ENCODE data around the gene PLXNA1.

PLXNA1 gene

DNA sequence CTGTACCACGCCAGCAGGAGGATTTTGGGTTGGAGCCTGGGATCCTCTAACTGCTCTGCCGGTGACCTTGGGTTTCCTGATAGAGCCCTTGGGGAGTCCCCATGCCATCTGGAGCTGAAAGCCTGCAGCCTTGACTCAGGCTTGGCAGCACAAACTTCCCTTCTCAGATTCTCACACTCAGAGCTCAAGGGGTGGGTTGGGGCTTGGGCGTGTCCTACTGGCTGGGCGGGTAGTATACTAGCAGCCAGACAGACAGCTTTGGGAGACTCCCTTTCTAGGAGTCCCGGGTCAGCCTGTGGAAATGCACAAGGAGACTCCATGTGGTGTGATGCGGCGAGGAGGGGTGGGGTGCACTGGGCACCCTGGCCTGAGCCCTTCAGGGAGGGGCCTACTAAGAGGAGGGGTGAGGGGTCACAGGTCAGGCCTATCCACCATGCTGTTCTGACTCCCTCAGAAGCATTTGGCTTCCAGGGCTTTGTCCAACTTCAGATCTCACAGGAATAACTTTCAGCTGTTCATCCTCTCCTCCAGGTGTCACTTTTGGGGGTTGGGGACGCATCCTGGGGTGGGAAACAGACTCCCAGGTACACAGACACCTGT lies 21.6 kb upstream of the PLXNA1 start:
- Histone ChIP-seq H3K36me3 (ENCODE audit: control insufficient read depth in 1 of 2, insufficient read depth in 2 of 2, low read length in 2 of 2) (no peaks in the 10 kb centered on the region), H3K27ac (ENCODE audit: low read length) (peak overlapping the region; percentile 8), H3K4me1 (ENCODE audit: control insufficient read depth in 1 of 2, insufficient read depth in 2 of 2, low read length in 2 of 2) (no peaks in the 10 kb centered on the region), H3K27me3 (ENCODE audit: low read depth, low read length) (no peaks in the 10 kb centered on the region), H3K9me3 (ENCODE audit: control insufficient read depth in 1 of 2, low read length in 2 of 2) (no peaks in the 10 kb centered on the region), H3K4me3 (ENCODE audit: low read depth in 1 of 2, low read length in 2 of 2) (no peak overlapping the region)

DNA sequence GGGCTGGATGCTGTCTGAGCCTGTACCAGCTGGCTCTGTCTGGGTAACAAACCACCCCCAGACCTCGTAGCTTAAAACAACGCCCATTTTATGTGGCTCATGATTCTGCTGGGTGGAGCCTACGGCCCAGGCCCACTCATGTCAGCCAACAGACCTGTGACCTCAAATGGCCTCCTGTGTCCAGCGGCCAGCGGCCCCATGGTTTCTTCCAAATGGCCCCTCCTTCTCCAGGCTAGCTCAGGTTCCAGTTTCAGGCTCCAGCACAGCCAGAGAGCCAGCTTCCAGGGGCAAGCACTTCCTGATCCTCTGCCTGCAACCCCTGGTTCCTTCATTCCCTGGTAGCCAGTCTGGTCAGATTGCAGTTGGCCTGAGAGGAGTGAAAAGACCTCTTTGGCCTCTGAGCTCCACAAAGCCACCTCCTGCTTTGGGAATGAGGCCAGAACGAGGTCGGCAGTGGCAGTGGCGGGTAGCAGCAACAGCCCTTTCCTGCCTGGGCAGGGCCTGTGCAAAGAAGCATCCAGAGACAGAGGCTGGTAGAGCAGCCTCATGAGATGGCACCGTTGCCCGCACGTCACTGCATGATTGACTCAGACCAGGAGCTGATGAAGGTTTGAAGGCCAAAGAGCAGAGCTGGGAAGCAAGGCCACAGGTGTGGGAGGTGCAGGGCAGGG lies 21.0 kb upstream of the PLXNA1 start:
- H3K27me3 ChIP-seq (ENCODE audit: low read depth, low read length), result no peaks in the 10 kb centered on the region
- peak overlapping the region; percentile 8 for H3K27ac ChIP-seq (ENCODE audit: low read length)
- H3K4me1 ChIP-seq (ENCODE audit: control insufficient read depth in 1 of 2, insufficient read depth in 2 of 2, low read length in 2 of 2), result no peaks in the 10 kb centered on the region
- H3K9me3 ChIP-seq (ENCODE audit: control insufficient read depth in 1 of 2, low read length in 2 of 2), result no peaks in the 10 kb centered on the region
- no peak overlapping the region for H3K4me3 ChIP-seq (ENCODE audit: low read depth in 1 of 2, low read length in 2 of 2)
- H3K36me3 ChIP-seq (ENCODE audit: control insufficient read depth in 1 of 2, insufficient read depth in 2 of 2, low read length in 2 of 2), result no peaks in the 10 kb centered on the region

DNA sequence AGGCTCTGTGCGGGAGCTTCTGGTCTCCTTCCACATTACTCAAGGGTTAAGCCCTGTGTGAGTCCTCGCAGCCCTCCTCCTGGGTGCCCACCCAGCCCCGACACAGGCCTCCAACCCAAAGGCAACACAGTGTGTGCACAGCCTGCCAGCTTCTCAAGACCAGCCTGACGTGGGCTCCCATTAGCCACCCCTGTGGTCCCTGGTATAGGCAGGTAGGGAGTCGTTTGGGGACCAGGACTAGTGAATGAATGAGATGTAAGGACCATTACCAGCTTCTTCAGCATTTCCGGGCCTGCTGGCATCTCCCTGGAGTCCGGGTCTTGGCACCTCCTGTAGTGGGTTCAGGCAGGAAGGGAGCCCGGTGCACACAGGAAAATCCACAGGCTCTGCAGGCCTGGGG lies 20.2 kb upstream of the PLXNA1 start:
- no peaks in the 10 kb centered on the region for H3K36me3 ChIP-seq (ENCODE audit: control insufficient read depth in 1 of 2, insufficient read depth in 2 of 2, low read length in 2 of 2)
- no peaks in the 10 kb centered on the region for H3K4me1 ChIP-seq (ENCODE audit: control insufficient read depth in 1 of 2, insufficient read depth in 2 of 2, low read length in 2 of 2)
- no peak overlapping the region for H3K27ac ChIP-seq (ENCODE audit: low read length)
- H3K27me3 ChIP-seq (ENCODE audit: low read depth, low read length), result no peaks in the 10 kb centered on the region
- no peak overlapping the region for H3K4me3 ChIP-seq (ENCODE audit: low read depth in 1 of 2, low read length in 2 of 2)
- H3K9me3 ChIP-seq (ENCODE audit: control insufficient read depth in 1 of 2, low read length in 2 of 2), result no peaks in the 10 kb centered on the region

DNA sequence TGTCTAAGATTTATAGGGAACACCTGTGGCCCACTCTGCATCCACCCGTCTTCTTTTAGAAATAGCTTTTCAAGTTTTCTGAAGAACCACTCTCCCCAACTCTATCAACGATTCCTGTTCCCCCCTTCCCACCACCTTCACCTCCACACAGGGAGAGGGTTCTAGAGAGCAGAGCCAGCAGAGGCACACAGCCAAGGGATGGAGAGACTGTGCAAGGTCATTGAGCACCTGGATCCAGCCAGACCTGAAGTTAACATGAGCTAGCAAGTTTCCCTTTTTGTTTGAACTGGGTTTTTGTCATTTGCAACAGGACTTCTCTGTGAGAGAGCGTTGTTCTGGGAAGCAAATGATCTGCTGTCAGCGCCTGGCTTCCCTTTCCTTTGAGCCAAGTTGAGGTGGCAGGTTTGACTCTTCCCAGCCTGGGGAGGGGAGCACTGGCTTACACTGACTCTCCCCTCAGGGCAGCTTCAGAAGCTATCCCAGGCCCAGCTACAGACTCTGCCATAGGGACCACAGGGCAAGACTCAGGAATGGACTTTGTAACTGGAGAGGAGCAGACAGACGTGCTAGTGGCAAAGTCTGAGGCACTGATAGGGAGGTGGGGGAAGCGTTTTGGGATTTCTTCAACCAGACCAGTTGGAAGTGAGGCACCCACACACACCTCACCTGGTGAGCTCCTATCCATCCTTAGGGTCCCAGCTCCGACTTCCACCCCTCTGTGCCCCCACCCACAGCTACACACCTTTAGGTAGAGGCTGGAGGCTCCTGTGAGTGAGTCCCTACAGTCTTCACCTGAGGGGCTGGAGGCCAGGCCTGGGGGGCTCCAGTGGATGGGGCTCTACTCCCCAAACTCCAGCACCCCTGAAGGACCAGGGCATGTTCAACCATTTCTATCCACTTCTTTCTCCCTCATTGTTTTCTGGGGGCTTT lies 19.4 kb upstream of the PLXNA1 start:
- Histone ChIP-seq H3K4me1 (ENCODE audit: control insufficient read depth in 1 of 2, insufficient read depth in 2 of 2, low read length in 2 of 2) (no peaks in the 10 kb centered on the region), H3K27me3 (ENCODE audit: low read depth, low read length) (no peaks in the 10 kb centered on the region), H3K4me3 (ENCODE audit: low read depth in 1 of 2, low read length in 2 of 2) (no peak overlapping the region)

DNA sequence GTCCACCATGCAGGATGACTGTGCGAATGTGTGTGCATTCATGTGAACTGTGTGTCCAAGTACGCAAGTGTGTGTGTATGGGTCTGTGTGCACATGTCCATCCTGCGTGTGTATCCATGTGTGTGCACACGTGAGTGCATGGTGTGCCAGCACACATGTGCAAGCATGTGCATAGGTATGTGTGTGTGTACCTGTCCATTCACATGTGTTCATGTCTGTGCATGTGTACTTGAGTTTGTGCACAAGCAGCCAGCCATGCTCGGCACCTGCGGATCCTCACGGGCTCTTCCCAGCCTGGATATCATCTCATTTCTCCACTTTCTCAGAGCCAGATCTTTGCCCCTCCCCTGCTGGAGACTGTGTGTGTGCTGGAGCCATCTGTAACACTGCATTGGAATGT lies 18.7 kb upstream of the PLXNA1 start:
- no peaks in the 10 kb centered on the region for H3K4me1 ChIP-seq (ENCODE audit: control insufficient read depth in 1 of 2, insufficient read depth in 2 of 2, low read length in 2 of 2)
- no peaks in the 10 kb centered on the region for H3K9me3 ChIP-seq (ENCODE audit: control insufficient read depth in 1 of 2, low read length in 2 of 2)
- no peaks in the 10 kb centered on the region for H3K27me3 ChIP-seq (ENCODE audit: low read depth, low read length)
- no peak overlapping the region for H3K4me3 ChIP-seq (ENCODE audit: low read depth in 1 of 2, low read length in 2 of 2)
- H3K27ac ChIP-seq (ENCODE audit: low read length), result no peak overlapping the region
- H3K36me3 ChIP-seq (ENCODE audit: control insufficient read depth in 1 of 2, insufficient read depth in 2 of 2, low read length in 2 of 2), result no peaks in the 10 kb centered on the region

More for the DNA sequence above, 19.4 kb upstream of the PLXNA1 start:
- Histone ChIP-seq H3K36me3 (ENCODE audit: control insufficient read depth in 1 of 2, insufficient read depth in 2 of 2, low read length in 2 of 2) (no peaks in the 10 kb centered on the region), H3K27ac (ENCODE audit: low read length) (no peak overlapping the region), H3K9me3 (ENCODE audit: control insufficient read depth in 1 of 2, low read length in 2 of 2) (no peaks in the 10 kb centered on the region)

DNA sequence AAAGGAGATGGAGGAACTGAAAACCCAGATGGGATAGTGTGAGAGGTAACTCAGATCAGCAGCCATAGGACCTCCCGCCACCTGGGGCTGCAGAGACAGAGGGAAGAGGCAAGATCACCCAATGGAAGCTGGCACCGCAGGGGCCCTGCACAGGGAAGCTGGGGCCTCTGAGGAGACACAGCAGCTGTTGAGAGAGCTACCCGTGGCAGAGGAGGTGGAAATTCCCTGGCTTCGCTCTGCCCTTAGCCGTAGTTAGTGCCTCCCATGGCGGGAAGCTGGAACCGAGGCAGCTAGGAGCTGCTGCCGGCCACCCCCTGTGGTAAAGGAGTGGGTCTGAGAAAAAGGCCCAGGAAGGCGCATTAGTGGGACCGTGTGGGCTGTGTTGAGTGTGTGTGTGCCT lies 18.0 kb upstream of the PLXNA1 start:
- Histone ChIP-seq H3K4me1 (ENCODE audit: control insufficient read depth in 1 of 2, insufficient read depth in 2 of 2, low read length in 2 of 2) (no peaks in the 10 kb centered on the region), H3K27me3 (ENCODE audit: low read depth, low read length) (no peaks in the 10 kb centered on the region), H3K4me3 (ENCODE audit: low read depth in 1 of 2, low read length in 2 of 2) (no peak overlapping the region), H3K27ac (ENCODE audit: low read length) (no peak overlapping the region), H3K9me3 (ENCODE audit: control insufficient read depth in 1 of 2, low read length in 2 of 2) (no peaks in the 10 kb centered on the region), H3K36me3 (ENCODE audit: control insufficient read depth in 1 of 2, insufficient read depth in 2 of 2, low read length in 2 of 2) (no peaks in the 10 kb centered on the region)

DNA sequence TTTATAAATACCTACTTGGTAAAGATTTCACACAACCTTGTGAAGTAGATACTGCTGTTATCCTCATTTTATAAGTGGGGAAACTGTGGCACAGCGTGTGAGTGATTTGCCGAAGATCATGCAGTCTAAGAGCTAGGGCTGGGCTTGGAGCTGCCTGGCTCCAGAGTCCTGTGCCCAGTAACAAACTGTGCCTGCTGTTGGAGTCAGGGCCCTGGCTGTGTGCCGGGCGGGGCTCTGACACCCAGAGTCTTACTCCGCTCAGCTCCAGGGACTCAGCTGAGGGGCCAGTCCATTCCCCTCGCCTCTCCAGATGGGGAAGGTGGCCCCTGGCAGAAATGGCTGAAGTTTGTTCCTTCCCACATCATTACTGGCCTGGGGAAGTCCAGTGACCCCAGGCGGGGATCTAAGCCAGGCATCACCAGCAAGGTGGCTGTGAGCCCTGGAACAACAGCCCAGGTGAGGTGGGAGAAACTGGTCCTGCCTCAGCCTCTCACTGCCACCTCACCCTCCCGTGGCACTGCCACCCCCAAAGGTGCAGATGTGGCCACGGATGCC lies 17.3 kb upstream of the PLXNA1 start:
- H3K27ac ChIP-seq (ENCODE audit: low read length), result no peak overlapping the region
- no peaks in the 10 kb centered on the region for H3K27me3 ChIP-seq (ENCODE audit: low read depth, low read length)
- H3K4me1 ChIP-seq (ENCODE audit: control insufficient read depth in 1 of 2, insufficient read depth in 2 of 2, low read length in 2 of 2), result no peaks in the 10 kb centered on the region
- H3K4me3 ChIP-seq (ENCODE audit: low read depth in 1 of 2, low read length in 2 of 2), result no peak overlapping the region
- no peaks in the 10 kb centered on the region for H3K36me3 ChIP-seq (ENCODE audit: control insufficient read depth in 1 of 2, insufficient read depth in 2 of 2, low read length in 2 of 2)
- H3K9me3 ChIP-seq (ENCODE audit: control insufficient read depth in 1 of 2, low read length in 2 of 2), result no peaks in the 10 kb centered on the region

DNA sequence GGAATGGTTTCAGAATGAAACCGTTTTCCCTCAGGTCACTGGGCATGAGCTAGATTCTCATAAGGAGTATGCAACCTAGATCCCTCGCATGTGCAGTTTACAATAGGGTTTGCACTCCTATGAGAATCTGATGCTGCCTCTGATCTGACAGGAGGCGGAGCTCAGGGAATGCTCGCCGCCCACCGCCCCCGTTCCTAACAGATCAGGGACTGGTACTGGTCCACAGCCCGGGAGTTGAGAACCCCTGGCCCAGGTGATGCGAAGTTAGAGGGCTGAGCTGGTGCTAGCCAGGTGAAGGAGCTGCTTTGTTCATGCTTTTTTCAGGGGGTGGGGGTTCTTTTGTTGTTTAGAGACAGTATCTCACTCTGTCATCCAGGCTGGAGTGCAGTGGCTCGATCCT lies 15.5 kb upstream of the PLXNA1 start:
- Histone ChIP-seq H3K36me3 (ENCODE audit: control insufficient read depth in 1 of 2, insufficient read depth in 2 of 2, low read length in 2 of 2) (no peaks in the 10 kb centered on the region), H3K4me1 (ENCODE audit: control insufficient read depth in 1 of 2, insufficient read depth in 2 of 2, low read length in 2 of 2) (no peaks in the 10 kb centered on the region), H3K9me3 (ENCODE audit: control insufficient read depth in 1 of 2, low read length in 2 of 2) (no peaks in the 10 kb centered on the region), H3K27ac (ENCODE audit: low read length) (no peak overlapping the region), H3K27me3 (ENCODE audit: low read depth, low read length) (no peaks in the 10 kb centered on the region), H3K4me3 (ENCODE audit: low read depth in 1 of 2, low read length in 2 of 2) (no peak overlapping the region)

DNA sequence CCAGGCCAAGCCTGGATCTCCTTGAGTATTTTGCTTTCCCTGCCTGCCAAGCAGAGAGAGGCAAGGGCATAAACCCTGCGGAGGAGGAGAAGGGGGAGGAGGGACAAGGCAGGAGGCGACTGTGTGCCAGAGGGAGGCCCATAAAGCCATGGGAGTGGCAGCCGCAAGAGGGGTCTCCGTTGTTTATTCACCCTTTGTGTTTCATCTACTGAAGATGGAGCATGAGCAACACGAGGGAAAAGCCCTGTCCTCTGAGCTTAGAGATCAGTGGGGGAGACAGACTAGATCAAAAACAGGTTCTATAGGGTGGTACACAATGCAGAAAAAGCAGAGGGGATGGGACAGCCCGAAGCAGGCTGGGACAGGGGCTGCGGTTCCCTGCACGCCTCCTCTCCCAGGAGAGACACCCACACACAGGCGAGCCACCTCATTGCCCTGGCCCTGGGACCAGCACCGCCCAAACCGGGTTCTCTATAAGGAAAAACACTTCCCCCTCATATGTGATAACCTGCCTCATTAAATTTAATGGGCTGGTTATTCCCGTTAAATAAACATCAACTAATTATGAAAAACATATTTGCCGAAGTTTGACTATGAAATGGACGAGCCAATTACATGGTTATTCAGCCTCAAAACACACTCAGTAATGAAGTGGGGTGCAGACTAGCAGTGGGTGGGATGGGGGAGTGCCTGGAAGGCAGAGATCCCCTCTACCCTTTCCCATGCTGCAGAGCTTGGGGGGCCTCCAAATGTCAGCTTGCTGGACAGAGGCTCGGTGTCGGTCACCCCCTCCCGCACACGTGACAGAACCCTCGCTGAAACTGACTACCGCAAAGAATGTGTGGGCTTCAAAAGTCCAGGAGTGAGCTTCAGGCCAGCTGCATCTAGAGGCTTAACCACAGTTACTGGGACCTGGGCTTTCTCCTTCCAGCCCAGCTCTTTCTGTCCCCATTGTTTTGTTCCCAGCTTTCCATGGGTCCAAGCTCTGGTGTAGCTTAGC lies 14.2 kb upstream of the PLXNA1 start:
- Histone ChIP-seq H3K9me3 (ENCODE audit: control insufficient read depth in 1 of 2, low read length in 2 of 2) (no peaks in the 10 kb centered on the region), H3K27ac (ENCODE audit: low read length) (no peak overlapping the region), H3K27me3 (ENCODE audit: low read depth, low read length) (no peaks in the 10 kb centered on the region), H3K4me3 (ENCODE audit: low read depth in 1 of 2, low read length in 2 of 2) (no peak overlapping the region), H3K36me3 (ENCODE audit: control insufficient read depth in 1 of 2, insufficient read depth in 2 of 2, low read length in 2 of 2) (no peaks in the 10 kb centered on the region), H3K4me1 (ENCODE audit: control insufficient read depth in 1 of 2, insufficient read depth in 2 of 2, low read length in 2 of 2) (no peaks in the 10 kb centered on the region)

DNA sequence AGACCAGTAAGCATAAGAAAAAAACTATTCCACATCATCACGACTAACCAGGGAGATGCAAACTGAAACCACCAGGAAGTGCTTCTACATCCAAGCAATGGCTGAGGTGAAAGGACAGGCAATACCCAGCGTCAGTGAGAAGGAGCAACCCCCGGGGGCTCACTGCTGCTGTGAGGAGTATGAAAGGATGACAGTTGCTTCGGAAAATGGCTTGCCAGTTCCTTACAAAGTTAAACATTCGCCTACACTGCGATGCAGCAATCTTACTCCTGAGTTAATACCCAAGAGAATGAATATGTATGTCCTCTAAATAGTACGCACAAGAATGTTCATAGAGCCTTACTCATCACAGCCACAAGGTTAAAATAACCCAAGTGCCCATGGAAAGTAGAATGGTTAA lies 13.3 kb upstream of the PLXNA1 start:
- Histone ChIP-seq H3K27ac (ENCODE audit: low read length) (no peak overlapping the region), H3K9me3 (ENCODE audit: control insufficient read depth in 1 of 2, low read length in 2 of 2) (peaks cover 5 to 6% of the 10 kb centered on the region in 2 donors), H3K36me3 (ENCODE audit: control insufficient read depth in 1 of 2, insufficient read depth in 2 of 2, low read length in 2 of 2) (no peaks in the 10 kb centered on the region), H3K4me3 (ENCODE audit: low read depth in 1 of 2, low read length in 2 of 2) (no peak overlapping the region), H3K27me3 (ENCODE audit: low read depth, low read length) (no peaks in the 10 kb centered on the region), H3K4me1 (ENCODE audit: control insufficient read depth in 1 of 2, insufficient read depth in 2 of 2, low read length in 2 of 2) (no peaks in the 10 kb centered on the region)

Data from muscle layer of duodenum (tissue), 2 donors.